ENCODE data around the gene LRRC40.

- TF ChIP-seq CTCF (optimal IDR thresholded peaks at IDR 0.05 in 1 of 3, IDR thresholded peaks at IDR 0.05 in 1 of 3, conservative IDR thresholded peaks at IDR 0.05 in 1 of 3; ENCODE audit: extremely low read depth in 1 of 3, insufficient read depth in 2 of 3, low read length in 3 of 3), result peak in 2 of 3 experiments; percentile 17 to 45
- no peak for TF ChIP-seq EZH2 (IDR thresholded peaks at IDR 0.05; ENCODE audit: low read length)
These were observed 92.5 kb downstream of the LRRC40 start for GRCh38 chr1:70112838-70113237.
